GM19395 (cell line): ENCODE data around the gene RGS2.

Experiments
- ATAC-seq: cut with Tn5 transposase; IDR thresholded peaks from one replicate; pipeline ENCODE4 v1.9.1; 2021; ENCODE audit warnings: mild to moderate bottlenecking, moderate library complexity; ENCODE audit not compliant: unreplicated experiment

Gene RGS2

DNA sequence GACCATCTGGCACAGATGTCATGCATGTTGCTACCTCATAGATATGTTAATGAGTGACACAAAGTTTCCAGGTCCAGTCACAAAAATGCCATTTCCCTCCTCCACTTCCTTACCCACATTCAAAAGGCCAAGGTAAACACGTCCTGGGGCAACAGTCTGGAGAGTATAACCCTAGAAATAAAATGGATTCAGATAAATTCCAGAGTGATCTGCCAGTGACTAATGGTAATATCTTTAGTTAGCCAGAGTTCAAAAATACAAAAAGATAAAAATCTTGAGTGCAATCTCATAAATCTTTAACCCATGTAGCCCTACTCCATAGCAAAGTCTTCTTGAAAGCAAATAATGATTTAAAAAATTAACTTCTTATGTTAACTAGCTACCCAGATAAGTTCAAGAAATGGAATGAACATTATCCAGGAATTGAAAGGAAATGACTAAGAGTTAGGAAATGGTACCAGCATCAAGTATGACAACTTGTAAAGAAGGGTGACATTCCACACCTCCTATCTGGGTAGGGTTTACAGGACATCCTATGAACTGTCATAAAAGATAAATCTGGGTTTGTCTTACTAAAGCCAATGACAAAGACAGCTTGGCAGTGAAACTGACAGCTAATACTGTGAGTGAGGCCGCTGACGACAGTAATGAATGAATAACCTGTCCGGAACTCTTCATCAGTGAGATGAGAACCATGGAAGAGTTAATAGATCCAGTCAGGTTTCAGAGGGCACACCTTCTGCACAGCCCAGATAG, 18.1 kb downstream of the RGS2 start:
- ATAC-seq: no peak

GRCh38 chr1:192830595-192831246, 21.9 kb downstream of the RGS2 start:
- ATAC-seq: no peak

- no peak for ATAC-seq
Measured at GRCh38 chr1:192831706-192832355, 23.0 kb downstream of the RGS2 start.

- ATAC-seq: no peak
Measured at GRCh38 chr1:192832492-192832891, 23.7 kb downstream of the RGS2 start.

GRCh38 chr1:192835116-192835515, 26.3 kb downstream of the RGS2 start:
- no peak for ATAC-seq

DNA sequence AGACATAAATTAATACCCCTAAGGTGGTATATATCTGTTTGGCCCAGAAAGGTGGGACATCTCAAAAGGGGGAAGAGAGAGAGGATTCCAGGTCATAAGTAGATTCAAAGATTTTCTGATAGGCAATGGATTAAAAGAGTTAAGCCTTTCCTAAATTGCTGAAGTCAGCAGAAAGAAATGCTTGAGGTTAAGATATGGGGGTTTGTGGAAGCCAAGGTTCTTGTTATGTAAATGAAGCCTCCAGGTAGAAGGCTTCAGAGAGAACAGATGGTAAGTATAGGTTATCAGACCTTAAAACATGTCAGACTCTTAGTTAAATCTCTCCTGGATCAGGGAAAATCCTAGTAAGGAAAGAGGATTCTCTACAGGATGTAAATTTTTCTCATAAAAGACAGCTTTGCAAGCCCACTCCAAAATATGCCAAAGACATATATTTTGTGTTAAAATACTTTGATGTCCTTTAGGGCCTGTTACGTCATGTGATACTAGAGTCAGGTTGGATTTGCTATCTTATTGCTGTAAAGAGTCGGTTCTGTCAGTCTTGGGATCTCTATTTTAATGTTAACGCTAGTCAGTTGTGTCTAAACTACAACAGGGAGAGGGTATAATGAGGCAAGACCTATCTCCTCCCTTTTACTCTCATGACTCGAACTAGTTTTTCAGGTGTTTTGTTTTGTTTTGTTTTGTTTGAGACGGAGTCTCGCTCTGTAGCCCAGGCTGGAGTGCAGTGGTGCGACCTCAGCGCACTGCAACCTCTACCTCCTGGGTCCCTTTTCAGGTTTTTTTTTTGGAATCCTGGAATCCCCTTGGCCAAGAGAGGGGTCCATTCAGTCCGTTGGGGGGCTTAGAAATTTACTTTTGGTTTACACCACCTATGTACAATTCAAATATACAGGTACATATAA, 30.6 kb downstream of the RGS2 start:
- ATAC-seq: no peak

DNA sequence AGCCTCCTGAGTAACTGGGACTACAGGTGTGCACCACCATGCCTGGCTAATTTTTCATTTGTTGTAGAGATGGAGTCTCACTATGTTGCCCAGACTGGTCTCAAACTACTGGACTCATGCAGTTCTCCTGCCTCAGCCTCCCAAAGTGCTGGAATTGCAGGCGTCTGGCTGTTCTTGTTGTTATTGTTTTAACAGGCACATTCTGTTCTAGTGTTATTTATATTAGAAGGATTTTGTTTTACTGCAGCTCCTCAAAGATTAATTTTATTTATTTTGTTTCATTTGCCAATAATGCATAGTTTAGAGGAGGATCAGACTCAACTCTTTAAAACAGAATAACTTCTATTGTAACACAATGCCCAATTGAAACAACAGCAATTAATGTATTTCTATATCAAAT, 35.5 kb downstream of the RGS2 start:
- ATAC-seq: no peak

DNA sequence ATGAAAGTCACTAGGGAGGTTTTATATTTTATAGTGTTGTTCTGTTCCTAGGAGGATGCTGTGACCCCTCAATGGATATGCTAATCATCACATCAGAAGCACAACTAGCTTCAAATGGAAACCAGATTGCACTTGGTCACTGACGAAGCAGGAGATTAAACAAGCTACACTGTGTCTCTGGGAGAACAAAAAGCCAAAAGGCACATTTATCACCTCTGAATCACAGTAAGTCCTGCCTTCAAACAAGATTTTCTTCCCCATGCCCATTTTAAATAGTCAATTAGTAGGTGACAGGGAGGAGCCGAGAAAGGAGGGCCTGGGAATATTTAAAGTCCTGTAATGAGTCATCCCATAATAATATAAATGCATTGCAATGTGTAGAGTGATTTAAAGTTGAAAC, 38.1 kb downstream of the RGS2 start:
- ATAC-seq: no peak

DNA sequence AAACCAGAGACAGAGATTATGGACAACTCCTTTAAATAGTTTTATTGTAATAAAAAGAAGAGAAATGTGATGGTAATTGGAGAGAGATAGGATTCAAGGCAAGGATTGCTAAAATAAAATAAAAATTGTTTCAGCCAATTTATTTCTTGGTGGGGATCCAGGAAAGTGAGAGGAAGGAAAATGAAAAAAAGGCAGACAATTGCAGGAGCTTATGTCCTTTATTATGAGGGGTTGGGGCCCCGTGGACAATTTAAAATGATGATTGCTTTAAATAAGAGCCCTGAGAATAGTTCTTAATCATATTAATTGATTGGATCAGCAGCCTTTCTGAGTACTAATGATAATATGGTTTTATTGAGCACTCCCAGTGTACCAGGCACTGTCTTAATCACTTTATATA, 40.2 kb downstream of the RGS2 start:
- no peak for ATAC-seq

DNA sequence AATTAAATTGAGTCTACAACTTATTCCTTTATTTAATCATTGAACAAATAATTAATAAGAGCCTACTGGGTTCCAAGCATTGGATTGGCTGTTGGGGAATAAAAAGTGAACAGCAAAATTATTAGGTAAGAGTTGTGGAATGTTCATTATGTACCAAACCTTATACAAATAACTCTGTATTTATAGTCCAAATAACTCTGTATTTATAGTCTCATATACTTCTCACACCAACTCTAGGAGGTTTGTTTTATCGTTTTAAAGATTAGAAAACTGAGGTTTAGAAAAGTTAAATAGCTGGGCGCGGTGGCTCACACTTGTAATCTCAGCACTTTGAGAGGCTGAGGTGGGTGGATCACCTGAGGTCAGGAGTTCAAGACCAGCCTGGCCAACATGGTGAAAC, 40.6 kb downstream of the RGS2 start:
- no peak for ATAC-seq

DNA sequence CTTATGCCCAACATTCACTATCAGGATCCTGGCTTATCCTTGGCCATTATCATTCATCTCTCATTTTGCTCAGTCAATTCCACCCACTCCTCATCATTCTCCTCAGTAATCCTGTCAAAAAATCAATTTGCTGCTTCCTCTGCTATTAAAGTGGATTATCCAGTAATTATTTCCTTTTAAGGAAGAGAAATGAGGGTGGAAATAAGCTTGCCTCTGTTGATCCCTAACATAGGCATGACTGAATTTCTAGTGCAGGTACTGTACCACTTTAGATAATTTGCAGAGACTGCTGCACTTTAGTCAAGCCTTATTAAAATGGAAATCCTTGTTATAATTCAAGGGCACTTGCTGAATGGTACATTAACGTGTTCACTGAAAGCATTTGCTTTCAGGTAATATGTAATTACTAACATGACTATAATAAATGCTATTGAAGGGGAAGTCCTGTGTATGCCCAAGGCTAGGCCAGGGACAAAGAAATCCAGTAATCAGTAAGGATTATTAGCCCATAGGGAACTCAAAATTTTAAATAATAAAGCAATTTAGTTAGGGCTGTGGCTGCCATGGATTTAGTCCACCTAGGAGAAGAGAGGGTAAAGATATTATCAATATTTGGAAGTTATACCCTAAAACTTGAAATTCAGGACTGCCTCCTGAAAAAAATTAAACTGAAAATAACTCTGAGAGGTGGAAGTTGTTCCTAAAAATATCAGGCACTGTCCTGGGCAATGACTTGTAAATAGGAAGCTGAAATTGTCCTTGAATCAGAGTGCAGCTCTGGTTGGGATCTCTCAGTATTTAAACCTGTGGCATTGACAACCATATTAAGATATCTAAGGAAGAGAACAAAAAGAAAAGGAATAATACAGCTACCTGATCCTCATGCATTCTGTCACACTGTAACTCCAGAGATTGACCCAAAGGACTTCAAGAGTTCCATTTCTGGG, 43.4 kb downstream of the RGS2 start:
- no peak for ATAC-seq

- ATAC-seq: no peak
Measured at GRCh38 chr1:192858456-192858855, 49.6 kb downstream of the RGS2 start.

GRCh38 chr1:192859808-192860207, 51.0 kb downstream of the RGS2 start:
- no peak for ATAC-seq

DNA sequence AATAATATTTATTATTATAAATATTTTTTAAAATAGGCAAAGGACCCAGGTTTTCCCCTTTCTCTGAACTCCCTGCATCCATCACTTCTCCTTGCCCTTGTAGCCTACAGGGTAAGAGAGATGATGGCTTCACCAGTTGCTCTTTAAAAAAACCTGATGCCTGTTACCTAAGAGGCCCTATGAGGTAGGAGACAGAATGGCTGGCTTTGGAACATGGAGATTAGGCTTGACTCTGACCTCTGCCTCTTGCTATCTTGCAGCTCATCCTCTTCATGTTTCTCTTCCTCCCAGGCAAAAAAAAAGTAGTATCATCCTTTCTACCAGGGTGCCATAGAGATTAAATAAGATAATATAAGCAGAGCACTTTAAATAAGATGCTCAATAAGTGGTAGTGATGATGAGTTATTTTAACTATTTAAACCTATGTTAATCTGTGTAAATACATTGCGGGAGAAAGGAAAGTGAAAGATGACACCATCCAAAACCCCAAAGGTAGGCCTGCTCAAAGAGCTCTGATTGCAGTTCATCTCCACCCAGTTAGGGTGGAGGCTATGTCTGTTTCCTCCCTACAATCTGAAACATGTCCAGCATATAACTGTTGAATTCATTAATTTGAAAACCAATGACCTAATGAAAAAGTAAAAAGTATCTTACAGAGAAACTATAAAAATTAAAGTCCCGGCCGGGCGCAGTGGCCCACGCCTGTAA, 51.8 kb downstream of the RGS2 start:
- ATAC-seq: peak; percentile 66

GRCh38 chr1:192861860-192862259, 53.0 kb downstream of the RGS2 start:
- ATAC-seq: no peak
